Stimulated activated naive CD8-positive, alpha-beta T cell treated with anti-CD3 and anti-CD28 coated beads, Interleukin-15, Interleukin-2, amounts not matched to agents 100 U/mL and 50 U/mL, for 24 hours (primary cell): ENCODE data around the gene ENAH.
"Not testable (repeated sequence)": the region's sequence is repeated elsewhere in the genome, so short reads cannot be mapped to it uniquely, and the experiment has no call there.

ENCODE experiments used
- ATAC-seq: fragments of 150-1000 bp; cut with Tn5 transposase; one replicate; pipeline ENCODE4 v1.10.0; 2021
- DNase-seq: peaks from one replicate; pipeline ENCODE4 v3.0.0; 2021

Gene ENAH

DNA sequence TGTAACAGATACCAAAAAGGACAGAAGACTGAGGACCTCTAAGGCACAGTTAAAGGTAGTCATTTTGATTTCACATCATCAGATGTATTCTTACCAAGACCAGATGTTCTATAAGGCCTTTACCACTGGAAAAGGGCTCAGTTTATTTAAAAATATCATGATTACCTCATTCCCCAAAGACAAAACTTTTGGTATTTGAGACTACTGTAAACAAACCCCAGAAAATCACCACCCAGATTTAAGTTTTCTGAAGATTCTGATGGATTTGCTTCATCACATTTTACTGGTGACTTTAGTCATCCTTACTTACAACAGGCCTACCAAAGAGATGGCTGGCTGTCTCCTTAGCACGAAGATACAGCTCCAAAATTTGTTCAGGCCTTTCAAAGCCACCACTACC lies 8.3 kb downstream of the ENAH start:
- ATAC-seq (no peak), DNase-seq (no peak)

DNA sequence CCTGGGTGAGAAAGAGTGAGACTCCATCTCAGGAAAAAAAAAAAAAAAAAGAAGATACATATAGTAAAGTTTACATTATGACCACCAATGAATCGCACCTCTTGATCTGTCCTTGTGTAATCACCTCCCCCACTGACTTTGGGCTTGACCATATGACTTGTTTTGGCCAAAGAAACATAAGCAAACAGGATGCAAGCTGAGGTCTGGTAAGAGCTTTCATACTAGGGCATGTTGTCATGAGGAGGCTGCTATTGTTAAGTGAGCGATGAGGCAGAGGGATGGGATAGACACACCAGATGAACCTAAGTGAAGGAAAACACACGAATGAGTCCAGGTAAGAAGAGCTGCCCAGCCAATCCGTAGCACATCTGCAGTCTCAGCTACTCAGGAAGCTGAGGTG lies 10.7 kb downstream of the ENAH start:
- DNase-seq, result no peak
- ATAC-seq, result no peak

DNA sequence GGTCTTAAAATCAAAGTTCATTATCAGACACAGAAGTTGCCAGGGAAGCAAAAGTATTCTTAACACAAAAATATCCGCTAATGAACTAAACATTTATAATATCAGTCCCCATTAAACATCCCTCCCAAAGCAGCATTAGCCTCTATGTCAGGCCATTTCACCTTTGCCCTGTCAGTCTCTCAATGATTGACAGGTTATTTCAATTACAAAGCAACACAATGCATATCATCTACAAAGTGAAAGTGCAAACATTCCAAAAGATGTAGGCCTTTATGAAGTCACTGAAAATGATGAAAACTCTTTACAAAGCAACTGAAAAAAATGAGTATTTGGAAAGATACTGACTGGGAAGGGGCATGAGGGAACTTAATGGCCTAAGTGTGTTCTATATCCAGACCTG lies 14.1 kb downstream of the ENAH start:
- ATAC-seq, result no peak
- DNase-seq, result no peak

DNA sequence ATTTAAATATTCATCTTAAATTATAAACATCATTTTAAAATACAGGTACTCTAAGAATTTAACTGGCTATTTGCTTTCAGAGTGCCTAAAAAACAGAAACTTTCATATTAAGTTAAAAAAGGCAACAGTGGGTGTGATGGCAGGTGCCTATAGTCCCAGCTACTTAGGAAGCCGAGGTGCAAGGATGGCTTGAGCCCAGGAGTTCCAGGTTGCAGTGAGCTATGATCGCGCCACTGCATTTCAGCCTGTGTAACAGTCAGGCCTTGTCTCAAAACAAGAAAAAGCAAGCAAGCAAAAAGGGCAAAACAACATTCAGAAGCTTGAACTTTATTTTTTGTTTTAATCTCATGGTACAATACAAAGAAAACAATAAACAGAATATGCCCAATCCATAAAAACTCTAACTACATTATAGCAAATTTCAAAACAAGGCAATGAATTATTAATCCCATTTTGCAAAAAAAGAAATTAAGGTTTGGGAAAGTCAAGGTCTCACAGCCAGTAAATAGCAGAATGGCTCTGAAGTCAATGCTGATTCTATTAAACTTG lies 15.2 kb downstream of the ENAH start:
- ATAC-seq (no peak), DNase-seq (no peak)

DNA sequence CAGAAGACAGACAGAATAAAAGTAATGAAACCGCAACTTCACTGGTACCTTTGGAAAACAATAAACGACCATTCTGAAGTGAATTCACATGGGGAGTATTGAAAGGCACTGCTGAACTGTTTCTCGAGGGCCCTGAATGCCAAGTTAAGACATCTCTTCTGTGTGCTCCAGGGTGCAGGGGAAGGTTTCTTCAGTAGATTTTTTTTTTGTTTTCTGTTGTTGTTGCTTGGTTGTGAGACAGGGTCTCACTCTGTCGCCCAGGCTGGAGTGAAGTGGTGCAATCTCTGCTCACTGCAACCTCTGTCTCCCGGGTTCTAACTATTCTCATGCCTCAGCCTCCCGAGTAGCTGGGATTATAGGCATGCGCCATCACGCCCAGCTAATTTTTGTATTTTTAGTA lies 15.9 kb downstream of the ENAH start:
- not testable (repeated sequence) for ATAC-seq, DNase-seq

DNA sequence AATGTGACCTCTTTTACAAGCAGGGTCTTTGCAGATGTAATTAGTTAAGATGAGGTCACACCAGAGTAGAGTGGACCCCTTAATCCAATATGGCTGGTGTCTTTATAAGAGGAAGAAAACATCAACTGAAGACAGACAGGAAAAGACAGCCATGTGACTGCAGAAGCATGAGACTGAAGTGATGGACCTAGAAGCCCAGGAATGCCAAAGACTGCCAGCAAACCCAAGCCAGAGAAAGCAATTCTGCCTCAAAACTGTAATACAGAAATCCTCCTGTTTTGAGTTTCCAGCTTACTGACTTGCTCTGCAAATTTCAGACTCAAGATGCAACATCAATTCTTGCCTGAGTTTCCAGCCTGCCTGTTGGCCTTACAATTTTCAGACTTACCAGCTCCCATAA lies 17.3 kb downstream of the ENAH start:
- DNase-seq, result no peak

DNA sequence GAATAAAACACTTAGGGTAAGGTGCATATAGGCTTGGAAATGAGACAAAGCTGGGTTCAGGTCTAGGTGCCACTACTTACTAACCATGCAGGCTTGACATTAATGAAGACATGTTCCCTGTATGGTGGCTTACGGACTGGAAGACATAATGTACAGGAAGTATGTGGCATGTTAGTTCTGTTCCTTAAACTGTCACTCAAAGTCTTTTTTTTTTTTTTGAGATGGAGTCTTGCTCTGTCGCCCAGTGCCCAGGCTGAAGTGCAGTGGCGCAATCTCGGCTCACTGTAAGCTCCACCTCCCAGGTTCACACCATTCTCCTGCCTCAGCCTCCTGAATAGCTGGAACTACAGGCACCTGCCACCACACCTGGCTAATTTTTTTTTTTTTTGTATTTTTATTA lies 20.1 kb downstream of the ENAH start:
- not testable (repeated sequence) for ATAC-seq, DNase-seq

More for the DNA sequence above, 17.3 kb downstream of the ENAH start:
- ATAC-seq, result no peak

DNA sequence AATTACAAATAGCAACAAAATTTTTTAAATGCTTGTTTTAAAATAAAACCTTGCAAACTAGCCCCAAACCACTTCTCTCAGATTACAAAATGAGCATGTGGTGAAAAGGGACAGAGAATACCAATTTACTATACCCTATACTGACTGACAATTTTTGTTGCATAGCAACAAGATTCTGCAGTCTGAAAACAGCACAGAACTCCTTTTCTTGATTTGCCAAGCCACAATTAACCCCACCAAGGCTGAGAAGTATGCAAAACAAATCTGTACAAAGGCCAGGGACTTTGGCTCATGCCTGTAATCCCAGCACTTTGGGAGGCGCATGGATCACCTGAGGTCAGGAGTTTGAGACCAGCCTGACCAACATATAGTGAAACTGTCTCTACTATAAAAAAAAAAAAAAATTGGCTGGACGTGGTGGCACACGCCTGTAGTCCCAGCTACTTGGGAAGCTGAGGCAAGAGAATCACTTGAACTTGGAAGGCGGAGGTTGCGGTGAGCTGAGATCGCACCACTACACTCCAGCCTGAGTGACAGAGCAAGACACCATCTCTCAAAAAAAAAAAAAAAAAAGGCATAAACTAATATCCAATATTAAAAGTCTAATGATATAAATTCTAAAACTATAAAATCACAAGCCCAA lies 21.8 kb downstream of the ENAH start:
- ATAC-seq, result no peak
- no peak for DNase-seq

DNA sequence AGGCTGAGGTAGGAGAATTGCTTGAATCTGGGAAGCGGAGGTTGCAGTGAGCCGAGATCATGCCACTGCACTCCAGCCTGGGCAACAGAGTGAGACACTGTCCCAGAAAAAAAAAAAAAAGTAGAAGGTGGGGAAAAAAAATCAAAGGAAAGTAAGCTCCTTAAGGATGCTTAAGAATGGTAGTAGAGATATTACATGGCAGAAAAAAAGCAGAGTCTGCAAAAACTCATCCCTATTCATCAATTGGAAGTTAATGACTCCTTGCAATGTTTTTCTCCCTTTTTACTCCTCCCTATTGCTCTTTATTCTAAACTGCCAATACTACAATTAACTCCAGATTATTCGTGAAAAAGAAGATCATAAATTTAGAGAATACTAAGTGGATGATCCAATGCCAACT lies 23.4 kb downstream of the ENAH start:
- no peak for ATAC-seq

DNA sequence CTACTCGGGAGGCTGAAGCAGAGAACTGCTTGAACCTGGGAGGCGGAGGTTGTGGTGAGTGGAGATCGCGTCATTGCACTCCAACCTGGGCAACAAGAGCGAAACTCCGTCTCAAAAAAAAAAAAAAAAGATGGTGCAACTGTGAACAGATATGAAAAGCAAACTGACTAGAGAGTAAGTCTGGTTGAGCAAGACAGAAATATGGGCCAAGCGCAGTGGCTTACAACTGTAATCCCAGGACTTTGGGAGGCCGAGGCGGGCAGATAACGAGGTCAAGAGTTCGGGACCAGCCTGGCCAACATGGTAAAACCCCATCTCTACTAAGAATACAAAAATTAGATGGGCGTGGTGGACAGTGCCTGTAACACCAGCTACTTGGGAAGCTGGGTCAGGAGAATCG lies 24.1 kb downstream of the ENAH start:
- ATAC-seq, DNase-seq: not testable (repeated sequence)

More for the DNA sequence above, 23.4 kb downstream of the ENAH start:
- no peak for DNase-seq

DNA sequence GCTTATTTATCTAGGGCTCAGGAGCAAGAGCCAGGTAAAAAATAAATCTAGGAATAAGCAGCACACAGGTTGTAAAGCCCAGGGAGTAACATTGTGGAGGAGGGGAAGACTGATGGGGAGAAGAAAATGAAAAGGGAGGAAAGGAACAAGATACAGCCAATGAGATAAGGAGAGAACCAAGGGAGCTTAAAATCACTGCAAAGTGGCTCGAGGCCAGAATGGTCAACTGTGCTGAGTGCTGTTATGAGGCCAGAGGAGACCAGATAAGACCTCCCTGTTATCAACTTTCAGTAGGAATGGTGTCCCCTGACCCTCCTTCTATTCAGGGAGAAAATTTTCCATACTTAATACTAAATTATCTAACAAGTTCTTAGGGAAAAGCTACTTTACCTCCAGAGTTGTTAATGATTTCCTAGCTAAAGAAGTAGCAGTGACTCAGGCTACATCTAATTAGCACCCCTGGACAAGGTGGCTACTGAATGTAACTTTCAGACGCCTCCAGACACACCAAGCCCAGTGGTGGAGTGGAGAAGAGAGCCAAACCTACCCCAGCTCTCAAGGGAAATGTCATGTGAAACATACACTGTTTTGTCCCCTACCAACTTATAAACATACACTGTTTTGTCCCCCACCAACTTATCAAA lies 25.5 kb downstream of the ENAH start:
- DNase-seq (no peak), ATAC-seq (no peak)

DNA sequence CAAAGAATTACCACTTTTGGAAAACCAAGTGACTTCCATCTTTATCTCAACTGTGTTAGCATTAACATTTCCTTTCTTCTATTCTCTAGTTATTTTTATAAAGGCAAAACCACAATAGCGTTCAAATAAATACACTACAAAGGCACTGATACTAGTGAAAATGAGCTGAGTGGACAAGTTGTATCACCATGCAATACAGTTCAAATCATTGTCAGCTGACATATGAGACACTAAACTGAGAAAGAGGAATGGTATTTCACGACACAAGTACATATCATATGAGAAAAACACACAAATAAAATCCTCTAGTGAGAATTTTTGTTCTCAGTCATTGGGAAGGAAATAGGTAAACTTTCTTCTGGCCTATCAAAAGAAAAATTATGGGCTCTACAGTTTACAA lies 26.2 kb downstream of the ENAH start:
- ATAC-seq, result no peak

DNA sequence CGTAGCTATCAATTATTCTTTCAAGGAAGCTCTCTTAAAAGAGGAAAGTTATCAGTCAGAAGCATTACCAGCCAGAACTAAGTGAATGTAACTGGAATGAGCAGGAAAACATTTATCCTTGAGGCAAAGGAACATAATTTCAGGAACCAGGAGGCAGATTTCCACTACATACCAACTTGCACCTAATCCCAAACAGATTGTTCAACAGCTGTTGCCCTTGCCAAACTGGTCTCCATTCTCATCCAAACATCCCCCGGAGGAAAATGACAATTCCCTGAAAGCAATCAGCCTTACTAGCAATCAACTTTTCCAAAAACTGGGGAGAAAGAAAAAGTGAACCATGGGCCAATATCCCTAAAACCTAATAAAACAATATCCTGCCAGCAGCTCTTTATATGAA lies 35.0 kb downstream of the ENAH start:
- DNase-seq, result no peak
- no peak for ATAC-seq

More for the DNA sequence above, 26.2 kb downstream of the ENAH start:
- no peak for DNase-seq

DNA sequence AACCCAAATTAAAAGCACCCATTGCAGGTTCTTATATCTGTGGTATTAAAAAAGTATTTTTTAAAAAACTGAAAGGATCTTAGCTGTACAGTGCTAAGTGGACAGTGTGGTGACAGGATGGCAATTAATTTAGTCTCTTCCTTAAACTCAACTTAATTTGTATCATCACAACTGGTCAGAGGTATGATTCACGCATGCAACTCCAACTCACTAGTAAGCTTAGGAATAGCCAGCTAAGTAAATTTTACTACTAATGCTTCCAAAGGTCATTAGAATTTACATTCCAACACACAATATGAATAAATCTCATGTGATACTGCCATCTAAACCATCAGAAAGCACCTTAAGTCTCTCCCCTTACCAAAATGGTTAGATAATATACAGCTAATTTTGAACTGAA lies 35.4 kb downstream of the ENAH start:
- ATAC-seq (no peak), DNase-seq (no peak)

DNA sequence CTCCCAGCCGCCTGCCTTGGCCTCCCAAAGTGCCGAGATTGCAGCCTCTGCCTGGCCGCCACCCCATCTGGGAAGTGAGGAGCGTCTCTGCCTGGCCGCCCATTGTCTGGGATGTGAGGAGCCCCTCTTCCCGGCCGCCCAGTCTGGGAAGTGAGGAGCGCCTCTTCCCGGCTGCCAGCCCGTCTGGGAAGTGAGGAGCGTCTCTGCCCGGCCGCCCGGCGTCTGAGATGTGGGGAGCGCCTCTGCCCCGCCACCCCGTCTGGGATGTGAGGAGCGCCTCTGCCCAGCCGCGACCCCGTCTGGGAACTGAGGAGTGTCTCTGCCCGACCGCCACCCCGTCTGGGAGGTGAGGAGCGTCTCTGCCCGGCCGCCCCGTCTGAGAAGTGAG lies 37.5 kb downstream of the ENAH start:
- not testable (repeated sequence) for DNase-seq, ATAC-seq

DNA sequence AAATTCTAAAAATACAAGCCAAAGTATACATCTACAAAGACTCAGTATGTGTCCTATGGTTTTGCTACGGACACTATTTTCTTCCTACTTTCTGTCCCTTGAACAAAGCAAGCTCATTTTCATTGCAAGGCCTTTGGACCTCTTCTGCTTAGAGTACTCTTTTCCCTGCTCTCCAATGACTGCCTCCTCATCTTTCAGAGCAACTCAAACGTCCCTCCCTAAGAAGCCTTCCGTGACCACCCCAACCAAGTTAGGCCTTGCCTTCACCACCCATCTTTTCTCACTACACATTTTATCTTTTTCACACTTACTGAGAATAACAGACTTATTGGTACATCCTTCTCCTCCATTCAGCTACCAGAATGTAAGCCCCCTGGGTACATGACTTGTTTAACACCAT lies 39.9 kb downstream of the ENAH start:
- ATAC-seq (no peak), DNase-seq (no peak)

DNA sequence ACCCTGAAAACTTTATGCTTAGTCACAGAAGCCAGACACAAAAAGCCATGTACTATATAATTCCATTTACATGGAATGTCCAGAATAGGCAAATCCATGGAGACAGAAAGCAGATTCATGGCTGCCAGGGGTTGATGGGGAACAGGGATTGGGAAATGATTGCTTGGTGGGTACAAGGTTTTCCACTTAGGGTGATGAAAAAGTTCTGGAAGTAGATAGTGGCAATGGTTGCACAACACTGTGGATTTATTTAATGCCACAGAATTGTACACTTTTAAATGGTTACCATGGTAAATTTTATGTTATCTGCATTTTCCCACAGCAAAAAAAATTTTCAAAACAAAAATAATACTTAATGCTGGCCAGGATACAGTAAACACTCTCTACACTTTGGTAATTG lies 40.6 kb downstream of the ENAH start:
- DNase-seq (no peak), ATAC-seq (no peak)

DNA sequence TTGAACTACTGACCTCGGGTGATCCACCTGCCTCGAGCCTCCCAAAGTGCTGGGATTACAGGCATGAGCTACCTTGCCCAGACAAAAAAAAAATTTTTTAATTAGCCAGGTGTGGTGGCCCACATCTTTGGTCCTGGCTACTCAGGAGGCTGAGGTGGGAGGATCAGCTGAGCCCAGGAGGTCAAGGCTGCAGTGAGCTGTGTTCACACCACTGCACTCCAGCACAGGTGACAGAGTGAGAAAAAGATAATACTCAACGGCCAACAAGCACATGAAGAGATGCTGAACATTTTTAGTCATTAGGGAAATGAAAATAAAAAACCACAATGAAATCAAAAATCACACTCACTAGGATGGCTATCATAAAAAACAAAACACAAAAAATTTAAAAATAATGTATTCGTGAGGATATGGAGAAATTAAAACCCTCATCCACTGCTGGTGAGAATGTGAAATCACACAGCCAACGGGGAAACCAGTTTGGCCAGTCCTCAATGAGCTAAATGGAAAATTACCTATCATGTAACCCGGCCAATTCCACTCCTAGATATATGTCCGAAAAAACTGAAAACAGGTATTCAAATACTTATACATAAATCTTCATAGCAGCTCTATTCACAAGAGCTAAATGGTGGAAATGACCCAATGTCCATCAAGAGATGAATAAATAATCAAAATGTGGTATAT lies 41.2 kb downstream of the ENAH start:
- no peak for DNase-seq
- no peak for ATAC-seq

DNA sequence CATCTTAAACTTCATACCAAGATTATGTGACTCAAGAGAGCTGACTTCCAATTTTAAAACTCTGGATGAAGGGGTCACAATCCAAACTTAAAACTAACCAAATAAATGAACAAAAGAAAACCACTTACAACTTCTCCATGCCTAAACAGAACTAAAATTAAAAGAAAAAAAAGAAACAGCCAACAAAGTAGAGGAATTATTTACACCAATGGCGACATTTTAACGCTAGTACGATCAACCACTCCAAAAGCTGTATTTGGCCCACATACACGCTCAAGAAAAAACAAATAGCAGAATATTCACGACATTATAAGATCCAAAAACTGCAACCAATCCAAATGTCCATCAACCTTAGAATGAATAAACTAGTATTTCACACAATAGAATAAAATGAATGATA lies 42.4 kb downstream of the ENAH start:
- DNase-seq (no peak), ATAC-seq (no peak)

DNA sequence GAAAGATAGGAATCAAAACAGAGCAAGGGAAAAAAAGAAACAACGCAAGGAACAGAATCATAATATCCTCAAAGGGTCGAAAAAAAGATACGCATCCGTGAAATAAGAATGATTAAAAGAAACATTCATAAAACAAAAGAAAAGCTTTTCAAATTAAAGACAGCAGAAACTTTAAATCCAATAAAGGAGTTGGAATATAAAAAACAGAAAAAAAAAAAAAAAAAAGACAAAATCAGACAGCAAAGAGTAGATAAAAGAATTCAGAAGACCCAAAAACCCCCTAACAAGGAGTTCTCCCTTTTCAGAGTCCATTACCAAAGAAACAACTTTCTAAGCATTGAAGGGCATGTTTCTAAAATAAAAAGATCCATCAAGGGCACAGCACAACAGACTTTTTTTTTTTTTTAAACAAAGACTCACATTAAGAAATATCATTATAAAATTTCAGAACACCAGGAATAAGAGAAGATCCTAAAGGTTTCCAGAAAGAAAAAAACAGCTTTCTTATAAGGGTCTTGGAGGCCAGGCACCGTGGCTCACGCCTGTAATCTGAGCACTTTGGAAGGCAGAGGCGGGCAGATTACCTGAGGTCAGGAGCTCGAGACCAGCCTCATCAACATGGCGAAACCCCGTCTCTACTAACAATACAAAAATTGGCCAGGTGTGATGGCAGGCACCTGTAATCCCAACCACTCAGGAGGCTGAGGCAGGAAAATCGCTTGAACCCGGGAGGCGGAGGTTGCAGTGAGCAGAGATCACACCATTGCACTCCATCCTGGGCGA lies 44.7 kb downstream of the ENAH start:
- no peak for ATAC-seq
- DNase-seq, result no peak

DNA sequence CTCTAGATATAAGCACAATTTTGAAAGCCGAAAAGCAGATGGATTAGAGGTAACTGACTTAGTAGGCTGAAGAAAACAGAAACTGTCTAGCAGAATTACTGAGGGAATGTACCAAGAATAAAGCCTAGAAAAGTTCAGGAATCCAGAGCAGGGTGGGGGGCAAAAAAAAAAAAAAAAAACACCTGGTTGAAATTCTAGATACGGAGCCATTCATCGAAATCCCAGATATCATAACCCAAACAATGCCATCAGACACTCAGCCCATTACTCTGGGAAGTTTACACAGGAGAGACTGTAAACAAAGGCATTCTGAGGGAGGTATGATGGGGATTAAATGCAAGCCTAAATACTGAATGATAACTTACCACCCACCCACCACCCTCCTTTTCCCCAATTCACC lies 45.6 kb downstream of the ENAH start:
- DNase-seq, result no peak

DNA sequence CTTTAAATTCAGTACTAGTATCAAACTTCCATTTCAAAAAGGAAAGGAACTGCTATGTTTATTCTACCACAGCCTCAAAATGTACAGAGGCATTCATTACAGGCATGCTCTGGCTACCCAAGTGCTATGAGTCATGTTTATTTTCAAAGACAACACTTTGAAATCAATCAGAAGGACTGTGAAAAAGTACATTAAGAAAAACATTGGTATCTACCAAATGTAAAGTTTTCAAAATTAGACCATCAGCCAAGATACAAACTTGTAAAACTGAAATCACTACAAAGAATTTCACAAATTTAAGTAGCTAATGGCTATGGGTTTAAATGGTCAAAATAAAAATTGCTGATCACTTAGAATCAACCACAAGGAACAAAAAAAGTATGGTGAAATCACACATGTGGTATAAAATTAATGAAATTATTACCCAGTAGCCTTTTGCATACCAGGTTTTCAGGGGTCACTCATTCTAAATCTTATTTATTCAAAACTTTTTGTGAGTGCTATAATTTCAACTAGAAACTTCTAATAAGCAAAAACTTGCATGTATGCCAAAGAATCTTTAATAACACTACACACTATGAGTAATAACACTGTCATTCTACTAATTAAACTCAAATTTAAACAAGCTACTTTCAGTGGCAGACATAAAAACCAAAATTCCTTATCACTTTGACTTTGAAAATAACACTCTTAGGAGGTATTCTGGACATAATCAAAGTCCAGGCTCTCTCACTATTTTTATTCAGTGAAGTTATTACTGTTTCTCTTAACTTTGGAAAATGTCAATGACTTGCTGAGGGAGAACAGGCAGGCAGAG lies 49.2 kb downstream of the ENAH start:
- ATAC-seq (no peak), DNase-seq (no peak)

More for the DNA sequence above, 45.6 kb downstream of the ENAH start:
- ATAC-seq, result no peak
